Kidney capillary endothelial cell (primary cell): ENCODE data around the gene SCLY.
"Not testable (repeated sequence)": the region's sequence is repeated elsewhere in the genome, so short reads cannot be mapped to it uniquely, and the experiment has no call there.

Source experiments
- DNase-seq: peaks from one replicate; pipeline ENCODE4 v3.0.0-alpha.2; 2018; ENCODE audit warnings: low spot score

Gene SCLY

GRCh38 chr2:238040918-238041317, 19.9 kb upstream of the SCLY start:
- no peak for DNase-seq

- no peak for DNase-seq
Measured at GRCh38 chr2:238042090-238042489, 18.7 kb upstream of the SCLY start.

GRCh38 chr2:238042849-238043584, 17.8 kb upstream of the SCLY start:
- DNase-seq, result no peak

- no peak for DNase-seq
Measured at GRCh38 chr2:238043851-238044250, 16.9 kb upstream of the SCLY start.

- DNase-seq, result no peak
Measured at GRCh38 chr2:238045575-238045974, 15.2 kb upstream of the SCLY start.

- DNase-seq, result no peak
Measured at GRCh38 chr2:238046725-238047270, 14.0 kb upstream of the SCLY start.

- no peak for DNase-seq
Measured at GRCh38 chr2:238053191-238053776, 7.5 kb upstream of the SCLY start.

GRCh38 chr2:238055841-238056240, 5.0 kb upstream of the SCLY start:
- DNase-seq, result no peak

- DNase-seq, result not testable (repeated sequence)
Measured at GRCh38 chr2:238057696-238058575, 2.9 kb upstream of the SCLY start.

- DNase-seq, result no peak
Measured at GRCh38 chr2:238059505-238059904, 1.3 kb upstream of the SCLY start.

- no peak for DNase-seq
Measured at GRCh38 chr2:238060096-238060541, 682 bp upstream of the SCLY start.

GRCh38 chr2:238061315-238062202, 758 bp downstream of the SCLY start:
- DNase-seq, result peak; percentile 28

- no peak for DNase-seq
Measured at GRCh38 chr2:238063414-238064189, 2.8 kb downstream of the SCLY start.

- DNase-seq, result no peak
Measured at GRCh38 chr2:238064376-238064775, 3.6 kb downstream of the SCLY start.

- DNase-seq, result no peak
Measured at GRCh38 chr2:238065071-238065846, 4.5 kb downstream of the SCLY start.

- DNase-seq, result no peak
Measured at GRCh38 chr2:238066218-238066617, 5.4 kb downstream of the SCLY start.

GRCh38 chr2:238066718-238067117, 5.9 kb downstream of the SCLY start:
- not testable (repeated sequence) for DNase-seq

GRCh38 chr2:238067939-238068338, 7.1 kb downstream of the SCLY start:
- DNase-seq, result no peak

- no peak for DNase-seq
Measured at GRCh38 chr2:238069021-238069709, 8.4 kb downstream of the SCLY start.
